Stomach smooth muscle (tissue), 2 donors: ENCODE data around the gene QKI.

ENCODE experiments used
- H3K27ac ChIP-seq: one replicate; pipeline ENCODE4 v1.7.0; 2013; ENCODE audit warnings: mild to moderate bottlenecking, low read length, inconsistent platforms
- H3K27me3 ChIP-seq, 2 donors: one replicate each; pipeline ENCODE4 v1.7.0; 2013; ENCODE audit warnings: low read length in 2 of 2; ENCODE audit not compliant: insufficient read depth in 2 of 2, control insufficient read depth in 1 of 2
- H3K36me3 ChIP-seq, 2 donors: one replicate each; pipeline ENCODE4 v1.7.0; 2013; ENCODE audit warnings: low read length in 2 of 2; ENCODE audit not compliant: control insufficient read depth in 2 of 2, insufficient read depth in 2 of 2
- H3K4me1 ChIP-seq: one replicate; pipeline ENCODE4 v1.7.0; 2013; ENCODE audit warnings: low read length; ENCODE audit not compliant: control insufficient read depth, insufficient read depth
- H3K4me3 ChIP-seq, 2 donors: one replicate each; pipeline ENCODE4 v1.7.0; 2013; ENCODE audit warnings: low read length in 2 of 2
- H3K9ac ChIP-seq, 2 donors: one replicate each; pipeline ENCODE4 v1.7.0; 2013; ENCODE audit warnings: low read length in 2 of 2, mild to moderate bottlenecking in 1 of 2
- H3K9me3 ChIP-seq, 2 donors: one replicate each; pipeline ENCODE4 v1.7.0; 2013; ENCODE audit warnings: low read length in 2 of 2; ENCODE audit not compliant: control insufficient read depth in 2 of 2
- donor health status: healthy.
- donor health status: Pancreatic carcinoma.

QKI gene

DNA sequence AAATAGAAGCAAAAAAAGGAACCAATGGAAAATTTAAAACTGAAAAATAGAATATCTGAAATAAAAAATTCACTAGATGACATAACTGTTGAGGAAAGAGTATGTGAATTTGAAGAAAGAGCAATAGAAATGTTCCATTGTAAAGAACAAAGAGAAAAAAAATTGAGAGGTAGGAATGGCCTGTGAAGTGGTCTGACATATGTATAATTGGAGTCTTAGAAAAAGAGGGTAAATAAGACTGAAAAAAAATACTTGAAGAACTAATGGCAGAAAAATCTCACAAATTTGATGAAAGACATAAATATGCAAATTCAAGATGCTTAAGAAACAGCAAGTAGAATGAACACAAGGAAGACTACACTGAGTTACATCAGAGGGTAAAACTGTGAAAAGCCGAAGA lies 93.4 kb downstream of the QKI start:
- H3K27me3 ChIP-seq = no peaks in the 10 kb centered on the region
- H3K4me3 ChIP-seq = no peak overlapping the region
- H3K9me3 ChIP-seq = no peaks in the 10 kb centered on the region
- H3K36me3 ChIP-seq = no peaks in the 10 kb centered on the region
- H3K27ac ChIP-seq = no peak overlapping the region
- H3K9ac ChIP-seq = no peak overlapping the region
- peaks cover 3% of the 10 kb centered on the region for H3K4me1 ChIP-seq

- no peaks in the 10 kb centered on the region for H3K9me3 ChIP-seq
- H3K27ac ChIP-seq = no peak overlapping the region
- no peak overlapping the region for H3K9ac ChIP-seq
- no peak overlapping the region for H3K4me3 ChIP-seq
- no peaks in the 10 kb centered on the region for H3K36me3 ChIP-seq
- no peaks in the 10 kb centered on the region for H3K4me1 ChIP-seq
- H3K27me3 ChIP-seq = no peaks in the 10 kb centered on the region
These were observed 98.5 kb downstream of the QKI start for GRCh38 chr6:163513003-163513402.

GRCh38 chr6:163513570-163514166 lies 99.2 kb downstream of the QKI start:
- no peaks in the 10 kb centered on the region for H3K9me3 ChIP-seq
- H3K36me3 ChIP-seq = no peaks in the 10 kb centered on the region
- H3K27me3 ChIP-seq = no peaks in the 10 kb centered on the region
- no peak overlapping the region for H3K4me3 ChIP-seq
- H3K27ac ChIP-seq = no peak overlapping the region
- no peak overlapping the region for H3K9ac ChIP-seq
- H3K4me1 ChIP-seq = no peaks in the 10 kb centered on the region

GRCh38 chr6:163516908-163517307 lies 102.4 kb downstream of the QKI start:
- no peak overlapping the region for H3K9ac ChIP-seq
- H3K36me3 ChIP-seq = no peaks in the 10 kb centered on the region
- no peaks in the 10 kb centered on the region for H3K9me3 ChIP-seq
- H3K4me1 ChIP-seq = peaks cover 3% of the 10 kb centered on the region
- no peak overlapping the region for H3K27ac ChIP-seq
- no peak overlapping the region for H3K4me3 ChIP-seq
- H3K27me3 ChIP-seq = no peaks in the 10 kb centered on the region

DNA sequence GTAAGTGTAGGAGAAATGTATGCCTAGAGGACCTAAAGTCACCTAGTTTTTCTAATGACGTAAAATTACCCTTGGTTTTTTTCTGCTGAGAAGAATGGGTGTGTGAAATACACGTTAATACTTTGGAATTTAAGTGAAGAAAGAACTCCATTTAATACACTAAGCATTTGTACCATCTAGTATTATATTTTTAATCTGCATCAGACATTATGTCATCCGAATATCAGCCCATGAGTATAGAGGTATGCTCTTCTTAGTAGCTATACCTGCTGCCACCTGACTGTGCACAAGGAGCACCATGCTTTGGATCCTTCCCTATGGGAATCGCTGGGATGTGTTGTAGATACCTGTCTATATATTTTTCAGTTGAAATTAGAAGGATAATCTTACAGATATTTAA lies 106.4 kb downstream of the QKI start:
- H3K9me3 ChIP-seq = no peaks in the 10 kb centered on the region
- no peak overlapping the region for H3K9ac ChIP-seq
- H3K27ac ChIP-seq = no peak overlapping the region

DNA sequence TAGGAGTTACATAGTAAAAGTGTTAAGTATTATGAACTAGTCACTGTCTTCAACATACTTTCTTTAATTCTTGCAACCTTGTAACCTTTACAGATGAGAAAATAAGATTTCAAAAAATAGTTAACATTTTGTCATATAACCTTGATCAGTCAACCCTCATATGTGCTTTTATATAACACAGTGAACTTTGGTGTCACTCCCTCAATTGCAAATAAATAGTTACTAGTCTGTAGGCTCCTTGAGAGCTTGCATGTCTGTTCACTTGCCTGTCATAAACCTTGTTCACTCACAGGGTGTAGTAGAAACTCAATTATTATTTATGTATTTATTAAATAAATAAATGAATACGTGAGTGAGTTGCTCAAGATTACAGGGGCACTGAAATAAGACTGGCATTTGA lies 107.5 kb downstream of the QKI start:
- no peak overlapping the region for H3K9ac ChIP-seq
- peaks cover 3% of the 10 kb centered on the region for H3K4me1 ChIP-seq
- no peaks in the 10 kb centered on the region for H3K9me3 ChIP-seq
- H3K27ac ChIP-seq = no peak overlapping the region
- no peaks in the 10 kb centered on the region for H3K27me3 ChIP-seq
- H3K36me3 ChIP-seq = no peaks in the 10 kb centered on the region
- H3K4me3 ChIP-seq = no peak overlapping the region

More for the DNA sequence above, 106.4 kb downstream of the QKI start:
- Histone ChIP-seq H3K27me3 (no peaks in the 10 kb centered on the region), H3K36me3 (no peaks in the 10 kb centered on the region), H3K4me3 (no peak overlapping the region), H3K4me1 (peaks cover 3% of the 10 kb centered on the region)

DNA sequence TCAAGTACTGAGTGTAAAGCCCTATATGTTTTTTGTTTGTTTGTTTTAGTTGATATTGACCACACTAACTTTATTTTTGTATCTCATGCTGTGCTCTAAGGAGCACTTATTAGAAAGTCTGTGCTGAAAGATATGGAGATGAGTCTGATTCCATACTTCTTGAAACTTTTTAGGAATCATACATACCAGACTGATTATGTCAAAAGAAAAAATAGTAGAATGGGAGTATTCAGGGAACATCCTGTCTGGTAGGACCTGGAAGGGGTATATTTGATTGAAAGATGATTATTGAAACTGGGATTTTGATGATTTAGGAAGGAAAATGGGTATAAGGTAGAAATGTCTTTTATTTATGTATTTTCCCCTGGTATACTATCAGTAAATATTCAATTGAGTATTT lies 111.4 kb downstream of the QKI start:
- Histone ChIP-seq H3K36me3 (no peaks in the 10 kb centered on the region), H3K27me3 (no peaks in the 10 kb centered on the region), H3K27ac (no peak overlapping the region), H3K4me3 (no peak overlapping the region), H3K9ac (no peak overlapping the region), H3K9me3 (no peaks in the 10 kb centered on the region), H3K4me1 (peaks cover 7% of the 10 kb centered on the region)

DNA sequence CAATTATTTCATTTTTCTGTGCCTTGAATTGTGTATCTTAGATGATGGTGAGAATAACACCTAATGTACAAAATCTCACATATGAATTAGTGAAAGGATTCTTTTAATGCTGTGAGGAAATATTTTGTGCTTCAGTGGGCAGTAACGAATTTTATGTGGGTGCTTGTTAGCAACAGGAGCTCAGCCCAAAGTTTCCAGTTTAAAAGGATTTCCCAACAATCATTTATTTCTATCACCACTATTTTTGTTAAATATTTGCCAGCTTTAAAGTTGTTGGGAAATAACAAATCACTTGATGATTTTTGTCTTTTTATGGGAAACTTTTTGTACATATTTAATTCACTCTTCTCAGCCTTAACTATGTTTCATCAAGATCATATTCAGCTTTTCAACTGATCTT lies 111.8 kb downstream of the QKI start:
- Histone ChIP-seq H3K4me1 (peaks cover 7% of the 10 kb centered on the region), H3K27ac (no peak overlapping the region), H3K9ac (no peak overlapping the region)

DNA sequence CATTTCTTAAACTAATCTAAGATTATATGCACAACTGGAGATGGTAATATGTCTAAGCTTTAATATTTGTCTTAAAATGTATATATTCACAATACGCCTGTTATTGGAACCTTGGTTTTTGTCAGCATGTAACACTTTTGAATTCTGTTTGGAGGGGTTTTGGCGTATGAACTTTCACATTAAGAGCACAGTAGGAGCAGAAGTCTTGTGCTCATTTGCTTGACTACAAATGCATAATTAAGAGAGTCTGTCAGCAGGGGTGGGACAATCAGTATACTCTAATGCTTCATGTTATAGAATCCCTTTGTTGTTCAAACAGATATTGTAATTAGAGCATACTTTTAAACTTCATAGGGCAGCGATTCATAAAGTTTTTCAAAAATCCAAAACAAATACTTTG lies 112.8 kb downstream of the QKI start:
- no peaks in the 10 kb centered on the region for H3K9me3 ChIP-seq
- no peak overlapping the region for H3K27ac ChIP-seq
- H3K27me3 ChIP-seq = no peaks in the 10 kb centered on the region
- H3K4me1 ChIP-seq = peaks cover 7% of the 10 kb centered on the region
- H3K4me3 ChIP-seq = no peak overlapping the region
- H3K36me3 ChIP-seq = no peaks in the 10 kb centered on the region
- H3K9ac ChIP-seq = no peak overlapping the region

More for the DNA sequence above, 111.8 kb downstream of the QKI start:
- Histone ChIP-seq H3K27me3 (no peaks in the 10 kb centered on the region), H3K4me3 (no peak overlapping the region), H3K36me3 (no peaks in the 10 kb centered on the region), H3K9me3 (no peaks in the 10 kb centered on the region)

GRCh38 chr6:163529605-163530004 lies 115.1 kb downstream of the QKI start:
- H3K27ac ChIP-seq = no peak overlapping the region
- no peaks in the 10 kb centered on the region for H3K9me3 ChIP-seq
- peaks cover 9% of the 10 kb centered on the region for H3K4me1 ChIP-seq
- no peaks in the 10 kb centered on the region for H3K36me3 ChIP-seq
- H3K4me3 ChIP-seq = no peak overlapping the region
- H3K27me3 ChIP-seq = no peaks in the 10 kb centered on the region
- no peak overlapping the region for H3K9ac ChIP-seq

- H3K9me3 ChIP-seq = no peaks in the 10 kb centered on the region
- H3K4me1 ChIP-seq = peaks cover 9% of the 10 kb centered on the region
- H3K27me3 ChIP-seq = no peaks in the 10 kb centered on the region
- H3K4me3 ChIP-seq = no peak overlapping the region
- H3K9ac ChIP-seq = no peak overlapping the region
- no peak overlapping the region for H3K27ac ChIP-seq
- no peaks in the 10 kb centered on the region for H3K36me3 ChIP-seq
These were observed 115.9 kb downstream of the QKI start for GRCh38 chr6:163530406-163530805.
